ENCODE results near the gene KAT5. TPM values are rescaled to one million over a fixed set of nuclear protein-coding genes. Genes with fewer than 3 reads are reported as not detected.

Gene KAT5
- 10 to 100 TPM; 40.0 to 69.4 (median 50.0) TPM for total RNA-seq

- H3K4me3 ChIP-seq = peak within 1 kb of the TSS; percentile 73 to 97 (median 84)
- in situ Hi-C loops (cut with MboI; ENCODE audit: low sequenced_read_pairs in 4 of 4) = loop anchor here (5.0 to 25.0 kb wide), 4 partner anchors 105 to 283 kb away; no protein-coding TSS in a partner anchor
- intact Hi-C loops (cut with DNase I; ENCODE audit: low total_unique reads) = loop anchor here (1.0 to 5.0 kb wide), 7 partner anchors 8 to 277 kb away; partner anchors contain the start of genes AP5B1, PCNX3 and RNASEH2C
- peak within 1 kb of the TSS; percentile 96 to 100 (median 99) for H3K27ac ChIP-seq
- no peaks in the 10 kb centered on the region for H3K27me3 ChIP-seq
- ATAC-seq (peak; percentile 92 to 94), DNase-seq (peak; percentile 97 to 98)
- peaks cover 0 to 40% of the 10 kb centered on the region in 2 donors for H3K36me3 ChIP-seq
- H3K9me3 ChIP-seq = no peaks in the 10 kb centered on the region
- peaks cover 15 to 18% of the 10 kb centered on the region in 2 donors for H3K4me1 ChIP-seq
- TF ChIP-seq POLR2A (IDR thresholded peaks at IDR 0.05) = peak; percentile 83 to 86
- peak; percentile 98 to 100 (median 100) for TF ChIP-seq CTCF (IDR thresholded peaks at IDR 0.05 in 4 of 5, conservative IDR thresholded peaks at IDR 0.05 in 1 of 5)
Measured at GRCh38 chr11:65711785-65712632, at the start of gene KAT5. TSS of gene KAT5 (plus strand) at chr11:65712252. CDS start at chr11:65712268, 16 bp downstream.

GRCh38 chr11:65662799-65663638, 49.0 kb upstream of the KAT5 start, which contains the start of gene RELA:
TSS of gene RELA (minus strand) at chr11:65662916. CDS start at chr11:65662832, 84 bp downstream.
- peaks cover 22 to 26% of the 10 kb centered on the region in 2 donors for H3K4me1 ChIP-seq
- H3K27me3 ChIP-seq = no peaks in the 10 kb centered on the region
- DNase-seq (peak; percentile 78 to 89), ATAC-seq (peak; percentile 90)
- intact Hi-C loops (cut with DNase I; ENCODE audit: low total_unique reads) (loop anchor here (1.0 to 5.0 kb wide), 6 partner anchors 10 to 1294 kb away; partner anchors contain the start of genes BANF1, C11orf68, DRAP1 and EIF1AD), in situ Hi-C loops (cut with MboI; ENCODE audit: low sequenced_read_pairs in 4 of 4) (no loop called here)
- peak within 1 kb of the TSS; percentile 65 to 91 (median 78) for H3K4me3 ChIP-seq
- peaks cover 0 to 37% of the 10 kb centered on the region in 2 donors for H3K36me3 ChIP-seq
- H3K27ac ChIP-seq = peak within 1 kb of the TSS; percentile 91 to 99 (median 96)
- TF ChIP-seq CTCF (IDR thresholded peaks at IDR 0.05 in 4 of 5, conservative IDR thresholded peaks at IDR 0.05 in 1 of 5) (peak in 3 of 5 experiments; percentile 11 to 43 (median 29)), POLR2A (IDR thresholded peaks at IDR 0.05) (peak; percentile 82 to 88)
- no peaks in the 10 kb centered on the region for H3K9me3 ChIP-seq

GRCh38 chr11:65663639-65664200, 48.3 kb upstream of the KAT5 start:
- in situ Hi-C loops (cut with MboI; ENCODE audit: low sequenced_read_pairs in 4 of 4) = no loop called here
- TF ChIP-seq POLR2A (IDR thresholded peaks at IDR 0.05) (no peak), CTCF (IDR thresholded peaks at IDR 0.05 in 4 of 5, conservative IDR thresholded peaks at IDR 0.05 in 1 of 5) (no peak)
- DNase-seq (peak in 1 of 2 donors; percentile 56), ATAC-seq (peak; percentile 42 to 44)
- Histone ChIP-seq H3K4me3 (peak overlapping the region; percentile 65 to 91 (median 78)), H3K27ac (peak overlapping the region; percentile 91 to 99 (median 96)), H3K27me3 (no peaks in the 10 kb centered on the region), H3K4me1 (peaks cover 22 to 26% of the 10 kb centered on the region in 2 donors), H3K9me3 (no peaks in the 10 kb centered on the region), H3K36me3 (peaks cover 0 to 30% of the 10 kb centered on the region in 2 donors)
- intact Hi-C loops (cut with DNase I; ENCODE audit: low total_unique reads) = loop anchor here (1.0 to 5.0 kb wide), 5 partner anchors 48 to 1294 kb away; partner anchors contain the start of genes BANF1, C11orf68, DRAP1 and EIF1AD
